NCI-H446 treated with DMSO at 0.1 percent for 48 hours (cell line): Measurements from ENCODE around the gene CALB2.

Experiments used
- DNase-seq: peaks from one replicate; lab custom pipeline; 2025; lab: John Stamatoyannopoulos, UW

The CALB2 gene

DNA sequence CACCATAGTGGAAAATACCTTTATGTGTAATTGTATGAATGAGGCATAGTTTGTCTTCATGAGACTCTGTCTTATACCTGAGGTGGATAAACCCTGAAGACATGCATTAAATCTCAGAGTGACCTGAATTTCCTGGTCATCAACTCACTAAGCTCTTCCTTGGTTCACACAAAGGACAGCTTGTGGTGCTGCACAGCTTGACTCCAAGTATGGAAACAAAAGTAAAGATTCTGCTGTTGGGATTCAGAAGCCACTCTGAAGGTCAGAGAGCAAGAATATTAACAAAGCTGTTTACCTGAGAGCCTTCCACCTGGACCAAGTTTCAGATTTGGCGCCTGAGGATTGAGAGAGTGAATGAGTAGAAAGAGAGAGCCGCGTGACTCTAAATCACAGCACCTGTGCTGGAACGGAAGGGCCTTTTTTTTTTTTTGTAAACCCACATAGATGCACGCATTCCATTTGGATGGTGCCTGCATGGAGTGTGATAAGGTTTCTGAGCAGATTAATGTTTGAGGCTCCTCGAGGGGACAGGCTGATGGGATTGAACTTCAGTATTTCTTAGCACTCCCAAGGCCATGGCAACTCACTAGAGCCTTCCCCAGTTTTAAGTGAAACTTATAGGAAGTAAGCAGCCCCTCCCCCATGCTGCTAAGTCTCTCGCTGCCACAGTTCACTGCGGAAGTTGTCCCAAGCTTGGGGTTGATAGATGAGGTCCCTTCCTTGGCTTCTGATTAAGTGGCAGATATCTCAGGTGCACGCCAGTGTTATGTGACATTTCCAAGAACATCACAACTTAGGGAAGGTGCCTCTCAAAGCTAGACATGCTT is 28.7 kb downstream of the CALB2 start:
- no peak for DNase-seq

DNA sequence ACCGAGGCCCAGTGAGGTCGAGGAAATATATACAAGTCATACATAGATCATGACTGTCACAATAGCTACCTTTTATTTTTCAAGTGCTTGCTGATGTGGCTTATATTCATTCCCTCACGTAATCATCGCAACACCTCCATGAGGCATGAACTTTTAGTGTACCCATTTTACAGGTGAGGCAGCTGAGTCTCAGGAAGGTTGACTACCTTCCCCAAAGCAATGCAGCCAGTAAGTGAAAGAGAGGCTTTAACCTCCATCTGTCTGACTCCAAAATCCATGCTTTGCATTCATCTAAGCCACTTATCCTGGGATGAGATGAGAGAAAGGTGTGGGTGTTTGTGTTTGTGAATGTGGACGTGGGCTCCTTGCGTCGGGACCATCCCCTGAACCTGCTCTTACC is 30.8 kb downstream of the CALB2 start:
- no peak for DNase-seq

DNA sequence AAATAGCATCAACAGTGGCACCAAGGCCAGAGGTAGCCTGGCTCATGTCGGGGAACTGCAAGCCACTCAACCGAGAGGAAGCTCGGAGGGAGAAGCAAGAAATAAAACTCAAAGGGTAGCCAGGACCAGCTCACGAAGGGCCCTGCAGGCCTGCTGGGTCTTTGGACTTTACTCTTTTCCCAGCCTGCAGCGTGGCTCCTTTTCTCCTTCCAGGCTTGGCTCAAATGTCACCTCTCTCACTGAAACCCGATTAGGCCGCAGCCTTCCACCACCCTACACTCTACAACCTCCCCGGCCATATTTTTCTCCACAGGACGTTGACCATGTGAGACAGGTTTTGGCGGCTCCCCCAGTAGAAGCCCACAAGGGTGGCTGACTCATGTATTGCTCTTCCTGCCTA is 38.1 kb downstream of the CALB2 start:
- DNase-seq, result no peak

GRCh38 chr16:71399801-71400563 is 41.5 kb downstream of the CALB2 start:
- no peak for DNase-seq

DNA sequence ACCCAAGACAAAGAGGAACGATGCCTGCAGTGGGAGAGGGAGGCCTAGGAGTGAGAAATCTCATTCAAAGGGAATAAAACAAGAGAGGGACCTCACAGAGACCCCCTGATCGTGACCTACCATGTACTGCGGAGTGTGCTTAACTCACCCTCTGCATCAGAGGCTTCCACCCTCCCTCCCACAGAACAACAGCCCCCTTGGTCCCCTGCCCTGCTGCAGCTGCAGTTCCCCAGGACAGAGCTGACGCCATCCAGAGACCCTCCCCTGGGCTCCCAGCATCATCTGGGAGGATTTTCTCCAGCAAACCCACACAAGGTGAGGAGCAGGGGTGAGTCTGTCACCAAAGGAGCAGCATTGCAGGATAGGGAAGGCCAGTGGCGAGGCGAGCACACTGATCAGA is 43.5 kb downstream of the CALB2 start:
- DNase-seq, result no peak

DNA sequence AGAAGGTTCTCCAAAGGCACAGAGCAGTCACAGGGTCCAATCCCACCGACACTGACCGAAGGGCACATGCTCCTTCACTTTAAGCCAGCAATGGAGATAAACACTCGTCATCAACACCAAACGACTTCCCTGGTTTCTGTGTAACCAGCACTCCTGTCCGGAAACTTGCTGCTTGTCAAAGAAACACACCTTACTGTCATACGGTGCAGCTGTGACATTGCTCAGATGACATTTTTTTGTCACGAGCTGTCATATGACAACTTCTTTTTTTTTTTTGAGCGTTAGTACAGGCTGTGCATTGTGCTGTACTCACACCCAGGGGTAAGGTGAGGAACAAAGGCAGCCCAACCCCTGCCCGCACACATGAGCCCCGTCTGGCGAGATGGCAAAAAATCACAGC is 44.2 kb downstream of the CALB2 start:
- DNase-seq, result no peak

DNA sequence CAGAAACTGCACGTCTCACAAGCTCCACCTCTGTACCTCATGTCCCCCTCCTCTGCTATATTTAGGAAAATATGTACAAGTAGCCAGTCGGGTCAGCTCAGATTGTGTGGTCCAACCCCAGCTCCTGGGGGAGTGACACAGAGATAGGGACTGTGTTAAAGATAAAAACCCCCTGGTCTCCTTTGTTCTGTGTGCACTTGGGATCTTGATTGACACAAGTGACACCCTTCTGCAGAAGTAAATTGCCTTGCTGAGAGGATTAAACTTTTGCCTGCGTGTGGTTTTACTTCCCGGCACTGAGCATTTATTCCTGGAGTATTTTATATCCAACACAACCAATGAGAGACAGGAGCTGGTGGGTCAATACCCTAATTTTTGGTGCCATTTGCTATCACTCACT is 45.8 kb downstream of the CALB2 start:
- no peak for DNase-seq

DNA sequence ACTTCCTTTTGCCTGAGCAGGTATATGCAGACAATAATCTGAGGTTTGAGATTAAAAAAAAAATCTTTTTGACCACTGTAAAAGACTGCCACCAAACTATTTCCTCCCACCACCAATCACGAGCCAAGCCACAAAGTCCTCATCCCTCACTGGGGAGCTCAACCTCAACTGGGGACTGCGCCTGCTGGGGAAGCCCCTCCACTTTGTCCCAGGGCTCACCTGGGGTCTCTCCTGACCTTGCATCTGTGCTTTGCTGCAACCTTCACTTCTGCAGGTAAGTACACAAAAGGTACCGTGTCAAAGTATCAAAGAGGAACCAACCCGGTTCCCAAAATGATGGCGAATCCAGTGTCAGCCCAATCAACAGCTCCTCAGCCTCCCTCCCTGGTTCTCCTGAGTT is 47.8 kb downstream of the CALB2 start:
- DNase-seq, result no peak

- no peak for DNase-seq
Measured at GRCh38 chr16:71406724-71407123, 48.2 kb downstream of the CALB2 start.

DNA sequence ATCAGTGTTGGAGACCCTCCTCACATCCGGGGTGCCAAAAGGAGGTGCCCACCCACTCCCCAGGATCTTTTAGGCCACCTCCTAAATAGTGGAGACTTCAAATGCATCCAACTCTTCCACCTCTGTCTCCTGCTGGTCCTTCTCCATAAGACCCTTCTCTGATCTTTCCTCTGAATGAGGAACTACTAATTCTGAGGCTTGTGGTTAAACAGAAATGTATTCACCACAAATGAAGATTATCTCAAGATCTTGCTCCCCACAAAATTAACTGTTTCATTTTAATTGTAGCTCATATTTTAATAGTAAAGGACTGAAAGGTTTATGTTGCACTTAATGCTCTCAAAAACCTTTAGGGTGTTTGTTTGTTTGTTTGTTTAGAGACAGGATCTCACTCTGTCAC is 49.2 kb downstream of the CALB2 start:
- DNase-seq, result no peak

DNA sequence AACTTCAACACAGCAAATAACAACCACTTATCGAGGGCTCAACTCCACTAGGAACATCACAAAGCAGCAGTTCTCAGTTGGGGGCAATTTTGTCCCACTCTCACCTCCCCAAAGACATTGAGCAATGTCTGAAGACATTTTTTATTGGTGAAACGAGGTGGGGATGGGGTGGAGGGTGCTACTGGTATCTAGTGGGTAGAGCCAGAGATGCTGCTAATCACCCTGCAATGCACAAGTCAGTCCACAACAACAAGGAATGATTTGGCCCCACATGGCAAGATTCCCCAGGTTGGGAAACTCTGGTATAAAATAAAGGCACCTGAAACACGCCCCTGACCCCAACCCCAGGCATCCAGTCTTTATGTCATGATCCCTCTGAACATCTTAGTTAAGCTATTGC is 50.0 kb downstream of the CALB2 start:
- no peak for DNase-seq

- no peak for DNase-seq
Measured at GRCh38 chr16:71409011-71409775, 50.7 kb downstream of the CALB2 start.

DNA sequence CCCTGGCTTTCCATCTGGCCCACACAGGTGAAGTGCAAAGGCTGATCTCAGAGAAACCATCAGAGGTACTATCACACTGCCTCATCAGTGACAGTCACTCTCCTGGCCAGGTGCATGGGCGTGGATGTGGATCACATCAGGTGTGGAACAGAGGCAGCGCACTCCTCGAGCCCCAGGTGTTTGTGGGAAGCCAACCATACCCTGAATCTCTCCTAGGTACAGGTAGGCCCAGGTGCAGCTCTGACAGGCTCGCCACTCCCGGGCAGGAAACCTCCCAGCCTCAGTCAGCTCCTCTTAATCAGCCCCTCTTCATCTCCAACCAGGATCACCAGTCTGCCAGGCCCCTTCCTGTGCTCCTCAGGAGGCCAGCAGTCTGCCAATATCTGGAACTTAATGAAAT is 51.6 kb downstream of the CALB2 start:
- DNase-seq, result no peak

GRCh38 chr16:71412270-71413160 is 54.0 kb downstream of the CALB2 start:
- DNase-seq, result peak; percentile 5

GRCh38 chr16:71413341-71413740 is 54.8 kb downstream of the CALB2 start:
- no peak for DNase-seq

GRCh38 chr16:71414038-71414437 is 55.5 kb downstream of the CALB2 start:
- no peak for DNase-seq

DNA sequence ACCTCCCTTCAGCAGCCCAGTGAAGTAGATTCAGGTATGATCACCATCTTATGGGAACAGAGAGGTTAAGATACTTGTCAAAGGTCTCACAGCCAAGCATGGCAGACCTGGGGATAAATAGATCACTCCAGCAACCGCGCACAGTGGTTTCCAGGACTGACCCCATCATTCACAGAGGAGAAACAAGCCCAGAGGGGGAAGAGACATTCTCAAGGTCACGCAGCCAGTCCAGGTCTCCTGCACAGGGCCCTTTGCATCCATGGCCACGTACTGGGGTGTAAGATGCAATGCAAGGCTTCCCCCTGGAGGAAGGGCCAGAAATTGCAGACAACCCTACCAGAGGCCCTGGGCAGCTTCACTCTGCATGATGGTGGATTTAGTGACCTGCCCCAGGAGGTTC is 63.4 kb downstream of the CALB2 start:
- no peak for DNase-seq

- DNase-seq, result no peak
Measured at GRCh38 chr16:71423016-71423415, 64.5 kb downstream of the CALB2 start.

- DNase-seq, result no peak
Measured at GRCh38 chr16:71423865-71424264, 65.3 kb downstream of the CALB2 start.

- DNase-seq, result no peak
Measured at GRCh38 chr16:71424626-71425025, 66.1 kb downstream of the CALB2 start.

- DNase-seq, result no peak
Measured at GRCh38 chr16:71425746-71426068, 67.2 kb downstream of the CALB2 start.
